GM12872 (cell line): ENCODE results near the gene SULF2.

Experiments
- CTCF ChIP-seq: IDR thresholded peaks from 3 replicates; pipeline ENCODE4 v1.5.1; 2011; ENCODE audit warnings: low read depth, mild to moderate bottlenecking, low read length, moderate library complexity; ENCODE audit not compliant: insufficient read depth

The SULF2 gene

GRCh38 chr20:47662483-47663353, 122.6 kb downstream of the SULF2 start:
- TF ChIP-seq CTCF = no peak

DNA sequence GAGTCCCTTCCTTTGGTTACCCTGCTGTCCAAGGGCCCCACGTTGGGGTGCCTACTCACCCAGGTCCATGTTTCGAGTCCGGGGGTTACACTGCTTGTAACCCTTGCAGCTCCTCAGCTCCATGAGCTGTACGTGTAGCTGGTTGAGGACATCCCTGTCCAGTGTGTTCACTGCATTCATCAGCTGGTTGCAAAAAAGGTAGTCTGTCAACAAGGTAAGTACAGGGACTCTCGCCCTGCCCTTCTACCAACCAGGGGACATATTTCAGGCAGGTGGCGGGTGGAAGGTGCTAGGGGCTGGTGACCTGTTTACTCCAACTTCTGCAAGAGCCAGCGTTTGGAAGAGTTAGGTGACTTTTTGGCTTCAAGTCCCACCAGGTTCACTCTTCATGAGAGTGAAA, 123.6 kb downstream of the SULF2 start:
- no peak for TF ChIP-seq CTCF

GRCh38 chr20:47660983-47661700, 124.1 kb downstream of the SULF2 start:
- TF ChIP-seq CTCF = no peak

DNA sequence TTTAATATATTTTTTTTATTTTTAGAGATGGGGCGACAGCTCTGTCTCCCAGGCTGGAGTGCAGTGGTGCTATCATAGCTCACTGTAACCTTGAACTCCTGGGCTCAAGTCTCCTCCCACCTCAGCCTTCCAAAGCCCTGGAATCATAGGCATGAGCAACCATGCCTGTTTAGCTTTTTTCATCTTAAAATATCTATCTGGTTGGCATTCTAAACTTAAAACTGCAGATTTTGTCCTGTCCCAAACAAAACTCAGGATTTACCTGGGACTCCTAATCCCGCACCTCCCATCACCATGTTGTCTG, 124.7 kb downstream of the SULF2 start:
- TF ChIP-seq CTCF = no peak

GRCh38 chr20:47659904-47660601, 125.2 kb downstream of the SULF2 start:
- TF ChIP-seq CTCF = no peak

DNA sequence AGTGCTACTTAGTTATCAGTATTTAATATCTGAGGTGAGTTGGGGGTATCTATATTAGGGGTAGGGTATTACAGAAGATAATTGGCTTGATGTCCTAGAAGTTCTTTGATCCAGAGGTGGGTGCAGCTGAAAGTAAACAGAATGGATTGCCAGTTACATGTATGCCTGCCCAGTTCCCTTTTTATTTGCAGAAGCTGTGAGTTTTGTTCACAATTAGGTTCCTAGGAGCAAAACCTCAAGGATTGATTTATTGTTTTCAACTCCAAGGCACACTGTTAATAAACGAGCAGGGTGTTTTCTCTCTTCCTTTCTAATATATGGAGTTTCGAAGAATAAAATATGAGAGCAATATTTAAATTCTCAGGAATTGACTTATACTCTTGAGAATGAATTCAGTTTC, 129.0 kb downstream of the SULF2 start:
- no peak for TF ChIP-seq CTCF

GRCh38 chr20:47655635-47656034, 129.6 kb downstream of the SULF2 start:
- TF ChIP-seq CTCF = no peak
